Measurements from ENCODE around the gene UBALD1. TPM values are rescaled to one million over a fixed set of nuclear protein-coding genes. Genes with fewer than 3 reads are reported as not detected.

The UBALD1 gene
- polyA plus RNA-seq, 3 donors, result 2.2 to 19.2 (median 2.8) TPM

DNA sequence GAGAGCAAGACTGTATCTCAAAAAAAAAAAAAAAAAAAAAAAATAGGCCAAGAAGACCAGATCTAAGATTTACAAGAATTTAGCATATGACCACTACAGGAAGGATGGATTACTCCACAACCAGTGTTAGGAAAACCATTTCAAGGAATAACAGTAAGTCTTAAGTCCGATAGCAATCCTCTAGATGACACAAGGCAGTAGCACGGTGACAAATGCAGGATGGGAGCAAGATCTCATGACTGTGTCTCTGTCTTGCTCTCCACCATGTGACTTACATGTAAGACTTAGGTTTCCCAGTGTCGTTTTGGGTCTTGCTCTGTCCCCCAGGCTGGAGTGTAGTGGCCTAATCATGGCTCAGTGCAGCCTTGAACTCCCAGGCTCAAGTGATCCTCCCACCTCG is 30.8 kb downstream of the UBALD1 start:
- Mint-ChIP-seq H3K27me3 (ENCODE audit: low read depth in 3 of 3) (peaks cover 9 to 21% (median 16%) of the 10 kb centered on the region in 3 donors), H3K9me3 (peaks cover 2 to 12% (median 7%) of the 10 kb centered on the region in 7 donors), H3K27ac (peak overlapping the region in 1 of 7 donors; percentile 28), H3K4me1 (peaks cover 3% of the 10 kb centered on the region), H3K36me3 (no peaks in the 10 kb centered on the region), H3K4me3 (no peak overlapping the region)
- no peaks in the 10 kb centered on the region for H3K79me2 ChIP-seq (ENCODE audit: insufficient read depth, low read length)
- 68% methylated on average over 2 of the region's 4 CpGs for WGBS (ENCODE audit: insufficient coverage)
- intact Hi-C loops (cut with micrococcal nuclease), result no loop called here
- H3K27ac ChIP-seq (ENCODE audit: low read depth in 1 of 2, low read length in 2 of 2), result no peak overlapping the region
- H3K9me3 ChIP-seq (replicated peaks in 1 of 2; ENCODE audit: control insufficient read depth in 1 of 2, insufficient read depth in 1 of 2, low read length in 2 of 2), result peaks cover 0 to 11% of the 10 kb centered on the region in 2 donors
- H3K4me1 ChIP-seq (ENCODE audit: control insufficient read depth in 1 of 2, insufficient read depth in 2 of 2, low read length in 2 of 2), result no peaks in the 10 kb centered on the region
- H3K9ac ChIP-seq (ENCODE audit: insufficient read depth, low read length, poor library complexity, severe bottlenecking), result no peak overlapping the region
- no peak overlapping the region for H2AFZ ChIP-seq (ENCODE audit: insufficient read depth, low read depth, low read length, poor library complexity, severe bottlenecking)
- H4K20me1 ChIP-seq (ENCODE audit: insufficient read depth, low read length), result no peaks in the 10 kb centered on the region
- DNase-seq, result no peak
- H3K27me3 ChIP-seq (ENCODE audit: control insufficient read depth in 2 of 2, insufficient read depth in 2 of 2, low read length in 2 of 2), result peaks cover 0 to 9% of the 10 kb centered on the region in 2 donors
- no peak for TF ChIP-seq CTCF (IDR thresholded peaks at IDR 0.05)
- H3K4me2 ChIP-seq (replicated peaks; ENCODE audit: extremely low read depth, low read length, poor library complexity, severe bottlenecking), result no peak overlapping the region
- H3K4me3 ChIP-seq (replicated peaks in 1 of 3; ENCODE audit: low read depth in 2 of 3, low read length in 3 of 3), result no peak overlapping the region
- H3K36me3 ChIP-seq (replicated peaks in 1 of 2; ENCODE audit: control insufficient read depth in 1 of 2, insufficient read depth in 2 of 2, low read length in 2 of 2), result no peaks in the 10 kb centered on the region

- no peak overlapping the region for H3K9ac ChIP-seq (ENCODE audit: insufficient read depth, low read length, poor library complexity, severe bottlenecking)
- H3K36me3 Mint-ChIP-seq, result no peaks in the 10 kb centered on the region
- no peaks in the 10 kb centered on the region for H3K36me3 ChIP-seq (replicated peaks in 1 of 2; ENCODE audit: control insufficient read depth in 1 of 2, insufficient read depth in 2 of 2, low read length in 2 of 2)
- intact Hi-C loops (cut with micrococcal nuclease), result no loop called here
- peaks cover 0 to 2% (median 0%) of the 10 kb centered on the region in 7 donors for H3K9me3 Mint-ChIP-seq
- no peaks in the 10 kb centered on the region for H3K27me3 ChIP-seq (ENCODE audit: control insufficient read depth in 2 of 2, insufficient read depth in 2 of 2, low read length in 2 of 2)
- H3K79me2 ChIP-seq (ENCODE audit: insufficient read depth, low read length), result no peaks in the 10 kb centered on the region
- peaks cover 1% of the 10 kb centered on the region for H3K4me1 Mint-ChIP-seq
- H3K4me1 ChIP-seq (ENCODE audit: control insufficient read depth in 1 of 2, insufficient read depth in 2 of 2, low read length in 2 of 2), result no peaks in the 10 kb centered on the region
- no peaks in the 10 kb centered on the region for H4K20me1 ChIP-seq (ENCODE audit: insufficient read depth, low read length)
- no peak for TF ChIP-seq CTCF (IDR thresholded peaks at IDR 0.05)
- H3K4me3 Mint-ChIP-seq, result no peak overlapping the region
- no peak overlapping the region for H2AFZ ChIP-seq (ENCODE audit: insufficient read depth, low read depth, low read length, poor library complexity, severe bottlenecking)
- WGBS (ENCODE audit: insufficient coverage), result no CpG with 5 or more reads among the region's 6 CpGs
- no peak overlapping the region for H3K27ac ChIP-seq (ENCODE audit: low read depth in 1 of 2, low read length in 2 of 2)
- peaks cover 0 to 2% (median 0%) of the 10 kb centered on the region in 3 donors for H3K27me3 Mint-ChIP-seq (ENCODE audit: low read depth in 3 of 3)
- no peak for DNase-seq
- no peaks in the 10 kb centered on the region for H3K9me3 ChIP-seq (replicated peaks in 1 of 2; ENCODE audit: control insufficient read depth in 1 of 2, insufficient read depth in 1 of 2, low read length in 2 of 2)
- no peak overlapping the region for H3K4me3 ChIP-seq (replicated peaks in 1 of 3; ENCODE audit: low read depth in 2 of 3, low read length in 3 of 3)
- no peak overlapping the region for H3K4me2 ChIP-seq (replicated peaks; ENCODE audit: extremely low read depth, low read length, poor library complexity, severe bottlenecking)
- H3K27ac Mint-ChIP-seq, result no peak overlapping the region
These were observed 34.4 kb downstream of the UBALD1 start for GRCh38 chr16:4580250-4580649.

Measured in CD14-positive monocyte (primary cell).